Activated CD8-positive, alpha-beta memory T cell treated with anti-CD3 and anti-CD28 coated beads for 4 hours (primary cell): Measurements from ENCODE around the gene GPSM3.
"Not testable (repeated sequence)": the region's sequence is repeated elsewhere in the genome, so short reads cannot be mapped to it uniquely, and the experiment has no call there.

Source experiments
- DNase-seq, 2 donors: peaks; one replicate each; pipeline ENCODE4 v3.0.0-alpha.2; 2020; ENCODE audit warnings: low read depth in 2 of 2

Gene GPSM3

GRCh38 chr6:32151181-32151862 is 41.1 kb downstream of the GPSM3 start:
- DNase-seq: no peak

- DNase-seq: no peak
Observed at GRCh38 chr6:32149932-32150870, 42.2 kb downstream of the GPSM3 start.

GRCh38 chr6:32149092-32149755 is 43.2 kb downstream of the GPSM3 start:
- DNase-seq: no peak

GRCh38 chr6:32148289-32149091 is 44.0 kb downstream of the GPSM3 start:
- DNase-seq: peak; percentile 31 to 32

GRCh38 chr6:32147401-32148132 is 44.9 kb downstream of the GPSM3 start:
- DNase-seq: no peak

- DNase-seq: no peak
Observed at GRCh38 chr6:32146687-32147086, 45.8 kb downstream of the GPSM3 start.

GRCh38 chr6:32146287-32146686 is 46.2 kb downstream of the GPSM3 start:
- no peak for DNase-seq

- not testable (repeated sequence) for DNase-seq
Observed at GRCh38 chr6:32144238-32144637, 48.2 kb downstream of the GPSM3 start.
